ENCODE results near the gene KCNA1. TPM values are rescaled to one million over a fixed set of nuclear protein-coding genes. Genes with fewer than 3 reads are reported as not detected.

Gene KCNA1
- total and polyA plus RNA-seq, 2 experiments from 2014 or later, result 0.27 TPM; not detected in 1

- H3K9me3 ChIP-seq (ENCODE audit: low read depth), result no peaks in the 10 kb centered on the region
- DNase-seq (ENCODE audit: low spot score), result no peak
- no peaks in the 10 kb centered on the region for H3K4me1 ChIP-seq (ENCODE audit: insufficient read depth)
- no peak overlapping the region for H3K4me2 ChIP-seq
- 75% methylated on average over 6 of the region's 6 CpGs for WGBS (ENCODE audit: low lambda C conversion rate, missing lambda C conversion rate)
- H3K79me2 ChIP-seq, result no peaks in the 10 kb centered on the region
- TF ChIP-seq EZH2phosphoT487 (IDR thresholded peaks at IDR 0.05; ENCODE audit: low read depth, severe bottlenecking, unreplicated experiment), result no peak
- no peak for TF ChIP-seq EZH2 (IDR thresholded peaks at IDR 0.05; ENCODE audit: borderline replicate concordance)
- TF ChIP-seq CTCF (IDR thresholded peaks at IDR 0.05; ENCODE audit: poor library complexity), result no peak
- H3K9me2 ChIP-seq (replicated peaks; ENCODE audit: insufficient read depth), result no peaks in the 10 kb centered on the region
- H3K27ac ChIP-seq, result no peak overlapping the region
- no peak overlapping the region for H3K4me3 ChIP-seq
- H3K36me3 ChIP-seq (replicated peaks; ENCODE audit: insufficient read depth, low read depth), result no peaks in the 10 kb centered on the region
- H4K20me1 ChIP-seq (ENCODE audit: insufficient read depth, poor library complexity, severe bottlenecking), result no peaks in the 10 kb centered on the region
- H2AFZ ChIP-seq, result no peak overlapping the region
- H3K27me3 ChIP-seq, result peaks cover 84% of the 10 kb centered on the region
These were observed 9.4 kb downstream of the KCNA1 start for GRCh38 chr12:4918950-4919660.

GRCh38 chr12:4932576-4932975 is 22.9 kb downstream of the KCNA1 start:
- Histone ChIP-seq H4K20me1 (ENCODE audit: insufficient read depth, poor library complexity, severe bottlenecking) (no peaks in the 10 kb centered on the region), H3K4me3 (no peak overlapping the region), H3K36me3 (replicated peaks; ENCODE audit: insufficient read depth, low read depth) (no peaks in the 10 kb centered on the region), H2AFZ (no peak overlapping the region), H3K4me1 (ENCODE audit: insufficient read depth) (no peaks in the 10 kb centered on the region), H3K4me2 (no peak overlapping the region), H3K79me2 (no peaks in the 10 kb centered on the region), H3K9me2 (replicated peaks; ENCODE audit: insufficient read depth) (no peaks in the 10 kb centered on the region), H3K9me3 (ENCODE audit: low read depth) (no peaks in the 10 kb centered on the region), H3K27me3 (peaks cover 66% of the 10 kb centered on the region), H3K27ac (no peak overlapping the region)
- no peak for DNase-seq (ENCODE audit: low spot score)
- TF ChIP-seq CTCF (IDR thresholded peaks at IDR 0.05; ENCODE audit: poor library complexity) (no peak), EZH2 (IDR thresholded peaks at IDR 0.05; ENCODE audit: borderline replicate concordance) (no peak), EZH2phosphoT487 (IDR thresholded peaks at IDR 0.05; ENCODE audit: low read depth, severe bottlenecking, unreplicated experiment) (no peak)
- 86% methylated on average over 6 of the region's 6 CpGs for WGBS (ENCODE audit: low lambda C conversion rate, missing lambda C conversion rate)

- H3K36me3 ChIP-seq (replicated peaks; ENCODE audit: insufficient read depth, low read depth), result no peaks in the 10 kb centered on the region
- no peaks in the 10 kb centered on the region for H3K4me1 ChIP-seq (ENCODE audit: insufficient read depth)
- no peak overlapping the region for H3K27ac ChIP-seq
- no peak for TF ChIP-seq EZH2phosphoT487 (IDR thresholded peaks at IDR 0.05; ENCODE audit: low read depth, severe bottlenecking, unreplicated experiment)
- no peak for TF ChIP-seq CTCF (IDR thresholded peaks at IDR 0.05; ENCODE audit: poor library complexity)
- no peak for TF ChIP-seq EZH2 (IDR thresholded peaks at IDR 0.05; ENCODE audit: borderline replicate concordance)
- peaks cover 64% of the 10 kb centered on the region for H3K27me3 ChIP-seq
- H2AFZ ChIP-seq, result no peak overlapping the region
- no peaks in the 10 kb centered on the region for H4K20me1 ChIP-seq (ENCODE audit: insufficient read depth, poor library complexity, severe bottlenecking)
- H3K9me2 ChIP-seq (replicated peaks; ENCODE audit: insufficient read depth), result no peaks in the 10 kb centered on the region
- H3K4me3 ChIP-seq, result no peak overlapping the region
- no peaks in the 10 kb centered on the region for H3K9me3 ChIP-seq (ENCODE audit: low read depth)
- H3K79me2 ChIP-seq, result no peaks in the 10 kb centered on the region
- H3K4me2 ChIP-seq, result no peak overlapping the region
- WGBS (ENCODE audit: low lambda C conversion rate, missing lambda C conversion rate), result 90% methylated on average over 1 of the region's 1 CpG
- no peak for DNase-seq (ENCODE audit: low spot score)
These were observed 23.7 kb downstream of the KCNA1 start for GRCh38 chr12:4933411-4933810.
